Measurements from ENCODE around the gene PFKFB4. TPM values are rescaled to one million over a fixed set of nuclear protein-coding genes. Genes with fewer than 3 reads are reported as not detected.

Gene PFKFB4
- total and polyA plus RNA-seq, 2 of the 8 experiments (the other 6 are each of a cell fraction or from before 2014, with no cell fraction given): 10.7 to 20.1 TPM

DNA sequence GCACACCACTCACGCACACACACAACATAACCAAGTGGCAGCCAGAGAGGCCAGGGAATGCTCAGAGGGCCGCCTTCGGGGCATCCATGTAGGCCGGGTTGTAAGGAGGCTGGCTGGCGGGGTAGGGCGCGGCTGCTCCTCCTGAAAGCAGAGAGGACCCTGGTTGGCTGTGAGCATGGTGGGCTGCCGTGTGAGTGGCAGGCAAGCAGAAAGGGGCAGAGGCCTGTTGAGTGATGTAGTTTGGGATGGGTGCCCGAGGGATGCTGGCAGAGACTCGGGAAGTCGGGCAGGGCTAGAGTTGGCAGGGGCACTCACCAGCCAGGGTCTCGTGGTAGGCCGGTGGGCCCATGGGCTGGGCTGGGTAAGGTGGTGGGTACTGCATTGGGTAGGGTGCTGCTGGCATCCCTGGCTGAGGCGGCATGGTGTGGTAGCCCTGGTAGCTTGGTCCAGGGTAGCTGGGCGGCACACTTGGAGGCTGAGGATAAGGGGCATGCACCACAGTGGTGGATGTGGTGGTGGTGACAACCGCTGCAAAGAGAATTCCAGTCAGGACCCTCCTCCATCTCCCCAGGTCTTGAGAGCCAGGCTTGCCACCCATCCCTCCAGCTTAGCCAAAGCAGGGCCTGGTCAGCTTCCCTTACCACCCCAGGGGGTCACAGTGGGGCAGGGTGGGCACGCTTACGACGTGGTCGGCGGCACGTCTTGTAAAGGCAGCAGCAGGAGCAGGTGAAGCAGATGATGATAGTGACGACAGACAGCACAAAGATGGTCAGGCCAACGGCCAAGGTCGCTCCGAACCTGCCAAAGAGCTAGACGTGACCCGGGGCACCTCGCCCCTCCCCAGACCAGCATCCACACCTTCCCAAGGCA is 87.3 kb downstream of the PFKFB4 start (continued):
- TF ChIP-seq SIN3A (conservative IDR thresholded peaks at IDR 0.05 in 1 of 2, IDR thresholded peaks at IDR 0.05 in 1 of 2; ENCODE audit: low read depth in 1 of 2, low read length in 2 of 2): no peak
- TF ChIP-seq GABPA (IDR thresholded peaks at IDR 0.05; ENCODE audit: borderline replicate concordance, insufficient read depth, low read length): no peak
- TF ChIP-seq BACH1 (IDR thresholded peaks at IDR 0.05; ENCODE audit: low read length): no peak
- no peak for TF ChIP-seq CBX8 (IDR thresholded peaks at IDR 0.05; ENCODE audit: borderline replicate concordance, low read depth, low read length)
- no peak for TF ChIP-seq NANOG (IDR thresholded peaks at IDR 0.05; ENCODE audit: insufficient read depth, low read depth, low read length, poor library complexity, severe bottlenecking)

Measured in H1 (cell line).